GM21786 (cell line): ENCODE measurements around the gene ARFRP1.

ENCODE experiments used
- ATAC-seq: cut with Tn5 transposase; IDR thresholded peaks from one replicate; pipeline ENCODE4 v1.9.1; 2021; ENCODE audit not compliant: unreplicated experiment

ARFRP1 gene

GRCh38 chr20:63744158-63744557 lies 36.4 kb upstream of the ARFRP1 start:
- ATAC-seq: no peak

GRCh38 chr20:63743210-63743970 lies 35.6 kb upstream of the ARFRP1 start:
- ATAC-seq: no peak

- ATAC-seq: no peak
Observed at GRCh38 chr20:63742381-63743024, 34.7 kb upstream of the ARFRP1 start.

- ATAC-seq: no peak
Observed at GRCh38 chr20:63741676-63742380, 34.1 kb upstream of the ARFRP1 start.

GRCh38 chr20:63741354-63741675 lies 33.5 kb upstream of the ARFRP1 start:
- no peak for ATAC-seq

GRCh38 chr20:63740627-63741353 lies 33.0 kb upstream of the ARFRP1 start:
- no peak for ATAC-seq

- ATAC-seq: no peak
Observed at GRCh38 chr20:63740070-63740626, 32.4 kb upstream of the ARFRP1 start.

- ATAC-seq: peak; percentile 22
Observed at GRCh38 chr20:63739130-63740069, 31.6 kb upstream of the ARFRP1 start, which contains the start of gene SLC2A4RG. TSS of gene SLC2A4RG (plus strand) at chr20:63739776. CDS start at chr20:63739913, 137 bp downstream.

GRCh38 chr20:63738687-63739129 lies 30.9 kb upstream of the ARFRP1 start:
- no peak for ATAC-seq

- no peak for ATAC-seq
Observed at GRCh38 chr20:63737945-63738686, 30.3 kb upstream of the ARFRP1 start.

- no peak for ATAC-seq
Observed at GRCh38 chr20:63737695-63737944, 29.8 kb upstream of the ARFRP1 start.

- ATAC-seq: no peak
Observed at GRCh38 chr20:63736893-63737694, 29.3 kb upstream of the ARFRP1 start.

GRCh38 chr20:63735859-63736718 lies 28.3 kb upstream of the ARFRP1 start, which contains the start of gene LIME1:
TSS of gene LIME1 (plus strand) at chr20:63736664. CDS start at chr20:63737550, 886 bp downstream.
- no peak for ATAC-seq

GRCh38 chr20:63734946-63735858 lies 27.4 kb upstream of the ARFRP1 start:
- no peak for ATAC-seq

- ATAC-seq: no peak
Observed at GRCh38 chr20:63734111-63734945, 26.6 kb upstream of the ARFRP1 start.
